Vagina (tissue), 2 donors: Measurements from ENCODE around the gene CFDP1. TPM values are rescaled to one million over a fixed set of nuclear protein-coding genes. Genes with fewer than 3 reads are reported as not detected.

Source experiments
- DNase-seq, 2 donors: peaks; one replicate each; pipeline ENCODE4 v3.0.0-alpha.2; 2017; ENCODE audit errors: extremely low spot score in 2 of 2
- H3K27ac ChIP-seq: fragments of 200-600 bp; sonication (generic); one replicate; pipeline ENCODE4 v1.5.1; 2019
- H3K27me3 ChIP-seq: fragments of 200-600 bp; sonication (generic); one replicate; pipeline ENCODE4 v1.5.1; 2019
- H3K36me3 ChIP-seq, 2 donors: fragments of 200-600 bp; sonication (generic); one replicate each; pipeline ENCODE4 v1.5.1; 2017 to 2019
- H3K4me1 ChIP-seq: fragments of 200-600 bp; sonication (generic); one replicate; pipeline ENCODE4 v1.5.1; 2019
- H3K4me3 ChIP-seq, 2 donors: fragments of 200-600 bp; sonication (generic); 1 replicate in 1 of 2; 2 replicates in 1 of 2; pipeline ENCODE4 v1.5.1; 2016 to 2019
- H3K9me3 ChIP-seq: fragments of 200-600 bp; sonication (generic); one replicate; pipeline ENCODE4 v1.5.1; 2019
- CTCF ChIP-seq, 3 experiments: fragments of 450-650 bp in 2 of 3; fragments of 200-600 bp in 1 of 3; sonication (generic) in 1 of 3; IDR thresholded peaks; one replicate each; pipeline ENCODE4 v1.5.1; 2017 to 2019; ENCODE audit warnings: antibody characterized with exemption in 3 of 3, mild to moderate bottlenecking in 2 of 3, moderate library complexity in 2 of 3
- POLR2A ChIP-seq, 2 donors: fragments of 450-650 bp; IDR thresholded peaks; one replicate each; pipeline ENCODE4 v1.6.1; 2017; ENCODE audit warnings: antibody characterized with exemption in 2 of 2, mild to moderate bottlenecking in 2 of 2, moderate library complexity in 2 of 2
- POLR2AphosphoS5 ChIP-seq, 2 donors: sonication (generic); formaldehyde crosslinking; IDR thresholded peaks; one replicate each; pipeline ENCODE4 v1.9.0; 2017; ENCODE audit warnings: antibody characterized with exemption in 2 of 2, mild to moderate bottlenecking in 2 of 2, low read depth in 1 of 2; ENCODE audit not compliant: insufficient read depth in 1 of 2
- intact Hi-C: fragments of 100-400 bp; cut with DNase I; formaldehyde crosslinking; loops from one replicate; pipeline ENCODE4 v1.15.1; 2023
- total RNA-seq: library from RNA; depleted of rRNA; stranded (reverse); fragments of >200 nt; gene quantifications from one replicate; pipeline ENCODE4 v1.2.3, GENCODE V29; 2016

The CFDP1 gene
- total RNA-seq, 1 donor from 2014 or later: 45.7 TPM

DNA sequence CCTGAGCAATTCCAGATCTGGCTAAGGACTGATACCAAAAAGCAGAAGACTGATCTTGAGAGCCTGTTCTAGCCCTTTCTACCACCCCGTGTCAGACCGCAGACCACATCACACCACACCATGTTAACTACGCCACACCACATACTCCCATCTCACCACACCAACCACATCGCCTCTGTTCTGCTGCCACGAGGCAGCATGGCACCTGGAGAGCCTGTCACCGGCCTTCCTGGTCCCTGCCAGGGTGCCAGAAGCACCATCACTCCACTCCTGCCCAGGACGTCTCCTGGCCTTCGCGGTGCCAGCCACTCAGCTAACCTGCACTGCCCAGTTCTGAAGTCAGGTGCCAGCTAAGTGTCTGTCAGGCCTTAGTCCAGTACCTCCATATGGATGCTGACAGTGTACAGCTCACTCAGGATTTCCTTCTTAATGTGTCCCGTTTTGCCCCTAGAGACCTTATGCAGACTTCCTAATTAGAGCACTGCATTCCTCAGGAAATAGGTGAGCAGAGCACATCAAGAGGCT lies 144.6 kb downstream of the CFDP1 start:
- Histone ChIP-seq H3K27me3 (no peaks in the 10 kb centered on the region), H3K9me3 (no peaks in the 10 kb centered on the region), H3K4me1 (peaks cover 25% of the 10 kb centered on the region), H3K27ac (no peak overlapping the region), H3K4me3 (no peak overlapping the region), H3K36me3 (peaks cover 0 to 13% of the 10 kb centered on the region in 2 donors)
- no peak for DNase-seq
- intact Hi-C loops: no loop called here
- TF ChIP-seq CTCF (IDR thresholded peaks at IDR 0.05) (no peak), POLR2AphosphoS5 (IDR thresholded peaks at IDR 0.05; ENCODE audit: insufficient read depth in 1 of 2, low read depth in 1 of 2) (no peak), POLR2A (IDR thresholded peaks at IDR 0.05) (no peak)

GRCh38 chr16:75288181-75288580 lies 145.1 kb downstream of the CFDP1 start:
- no peak overlapping the region for H3K4me3 ChIP-seq
- peaks cover 0 to 8% of the 10 kb centered on the region in 2 donors for H3K36me3 ChIP-seq
- no peaks in the 10 kb centered on the region for H3K9me3 ChIP-seq
- H3K27ac ChIP-seq: no peak overlapping the region
- no peak for TF ChIP-seq POLR2A (IDR thresholded peaks at IDR 0.05)
- TF ChIP-seq CTCF (IDR thresholded peaks at IDR 0.05): no peak
- no peak for TF ChIP-seq POLR2AphosphoS5 (IDR thresholded peaks at IDR 0.05; ENCODE audit: insufficient read depth in 1 of 2, low read depth in 1 of 2)
- peaks cover 22% of the 10 kb centered on the region for H3K4me1 ChIP-seq
- DNase-seq: no peak
- intact Hi-C loops: no loop called here
- no peaks in the 10 kb centered on the region for H3K27me3 ChIP-seq

DNA sequence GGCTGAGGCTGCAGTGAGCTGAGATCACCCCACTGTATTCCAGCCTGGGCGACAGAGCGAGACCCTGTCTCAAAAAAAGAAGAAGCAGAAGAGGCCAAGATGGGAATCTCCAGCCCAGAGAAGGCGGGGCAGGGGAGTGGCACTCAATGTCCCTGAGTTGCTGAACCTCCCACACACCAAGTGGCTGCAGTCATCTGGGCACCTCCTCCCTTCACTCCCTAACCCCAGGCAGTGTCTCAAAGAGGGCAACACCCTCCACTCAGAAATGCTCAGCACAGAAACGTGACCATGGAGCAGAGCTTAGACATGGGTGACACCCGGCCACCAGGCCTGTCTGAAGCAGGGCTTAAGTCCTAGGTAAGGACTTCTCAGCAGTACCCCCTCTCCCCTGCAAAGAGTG lies 145.6 kb downstream of the CFDP1 start:
- TF ChIP-seq POLR2A (IDR thresholded peaks at IDR 0.05): no peak
- TF ChIP-seq POLR2AphosphoS5 (IDR thresholded peaks at IDR 0.05; ENCODE audit: insufficient read depth in 1 of 2, low read depth in 1 of 2): no peak
- TF ChIP-seq CTCF (IDR thresholded peaks at IDR 0.05): no peak
- intact Hi-C loops: no loop called here
- no peaks in the 10 kb centered on the region for H3K27me3 ChIP-seq
- DNase-seq: no peak
- H3K27ac ChIP-seq: no peak overlapping the region
- peaks cover 0 to 3% of the 10 kb centered on the region in 2 donors for H3K36me3 ChIP-seq
- no peak overlapping the region for H3K4me3 ChIP-seq
- H3K9me3 ChIP-seq: no peaks in the 10 kb centered on the region
- H3K4me1 ChIP-seq: peaks cover 17% of the 10 kb centered on the region

GRCh38 chr16:75286389-75286788 lies 146.9 kb downstream of the CFDP1 start:
- H3K4me3 ChIP-seq: no peak overlapping the region
- no peaks in the 10 kb centered on the region for H3K9me3 ChIP-seq
- no peaks in the 10 kb centered on the region for H3K36me3 ChIP-seq
- no peak for DNase-seq
- TF ChIP-seq CTCF (IDR thresholded peaks at IDR 0.05): no peak
- TF ChIP-seq POLR2A (IDR thresholded peaks at IDR 0.05): no peak
- no peak for TF ChIP-seq POLR2AphosphoS5 (IDR thresholded peaks at IDR 0.05; ENCODE audit: insufficient read depth in 1 of 2, low read depth in 1 of 2)
- H3K4me1 ChIP-seq: peaks cover 24% of the 10 kb centered on the region
- H3K27ac ChIP-seq: no peak overlapping the region
- intact Hi-C loops: no loop called here
- no peaks in the 10 kb centered on the region for H3K27me3 ChIP-seq

DNA sequence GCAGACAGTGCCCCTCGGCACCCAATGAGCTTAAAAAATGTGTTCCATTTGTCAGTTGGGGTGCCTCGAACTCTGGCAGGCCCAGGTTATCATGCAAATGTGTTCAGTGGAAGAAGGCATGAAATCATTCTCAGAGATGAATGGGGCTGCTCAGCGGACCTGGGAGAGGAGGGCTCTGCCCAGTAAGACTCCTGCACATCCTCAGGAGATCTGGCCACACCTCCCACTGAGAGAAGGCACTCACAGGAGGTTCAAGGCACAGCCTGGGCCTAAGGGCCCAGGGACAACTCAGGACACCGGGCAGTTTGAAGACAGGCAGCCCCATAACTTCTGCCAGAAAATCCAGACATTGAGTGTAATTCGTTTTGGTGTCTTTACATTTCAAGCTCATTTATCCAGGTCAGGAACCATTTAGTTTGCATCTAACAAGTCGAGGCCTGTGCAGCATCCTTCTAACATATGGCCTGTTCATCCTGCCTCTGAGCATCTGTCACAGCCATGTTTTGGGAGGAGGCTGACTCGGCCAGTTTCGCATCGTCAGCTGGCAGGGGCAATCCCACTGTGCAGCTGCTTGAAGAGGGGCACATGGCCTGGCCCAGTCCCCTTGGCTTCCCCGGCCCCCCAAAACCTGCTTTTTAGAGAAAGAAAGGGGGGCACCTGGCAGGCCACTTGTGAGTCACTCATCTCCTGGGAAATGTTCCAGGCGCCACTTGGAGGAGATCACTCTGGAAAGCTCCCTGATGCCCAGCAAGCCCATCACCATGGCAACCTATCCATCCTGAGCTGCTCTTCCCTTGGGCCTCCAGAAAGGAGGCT lies 150.6 kb downstream of the CFDP1 start:
- no peaks in the 10 kb centered on the region for H3K9me3 ChIP-seq
- TF ChIP-seq POLR2AphosphoS5 (IDR thresholded peaks at IDR 0.05; ENCODE audit: insufficient read depth in 1 of 2, low read depth in 1 of 2) (no peak), POLR2A (IDR thresholded peaks at IDR 0.05) (no peak), CTCF (IDR thresholded peaks at IDR 0.05) (no peak)
- no peak overlapping the region for H3K27ac ChIP-seq
- no peaks in the 10 kb centered on the region for H3K36me3 ChIP-seq
- H3K27me3 ChIP-seq: no peaks in the 10 kb centered on the region
- peaks cover 13% of the 10 kb centered on the region for H3K4me1 ChIP-seq
- DNase-seq: no peak
- intact Hi-C loops: no loop called here
- H3K4me3 ChIP-seq: no peak overlapping the region
